ENCODE data around the gene RAD51B. TPM values are rescaled to one million over a fixed set of nuclear protein-coding genes. Genes with fewer than 3 reads are reported as not detected.
"Not testable (repeated sequence)": the region's sequence is repeated elsewhere in the genome, so short reads cannot be mapped to it uniquely, and the experiment has no call there.

RAD51B gene
- polyA plus RNA-seq, 1 donor, result 13.3 TPM

DNA sequence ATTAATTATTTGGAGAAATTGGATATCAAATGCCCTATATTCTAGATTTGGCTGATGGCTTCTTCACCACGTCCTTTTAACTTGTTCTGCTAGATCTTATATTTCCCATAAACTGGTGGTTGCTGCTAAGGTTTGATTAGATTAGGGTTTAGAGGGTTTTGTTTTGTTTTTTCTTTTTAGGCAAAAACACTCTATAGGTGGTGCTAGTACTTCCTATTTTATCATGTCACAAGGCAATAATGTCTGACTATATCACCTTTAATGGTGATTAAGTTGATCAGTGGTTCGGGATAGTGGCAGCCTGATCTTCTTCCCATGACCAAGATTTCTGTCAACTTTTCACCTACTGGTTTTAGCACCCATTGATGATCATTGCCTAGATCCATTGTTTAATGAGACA is 455.1 kb downstream of the RAD51B start:
- no peak for DNase-seq

DNA sequence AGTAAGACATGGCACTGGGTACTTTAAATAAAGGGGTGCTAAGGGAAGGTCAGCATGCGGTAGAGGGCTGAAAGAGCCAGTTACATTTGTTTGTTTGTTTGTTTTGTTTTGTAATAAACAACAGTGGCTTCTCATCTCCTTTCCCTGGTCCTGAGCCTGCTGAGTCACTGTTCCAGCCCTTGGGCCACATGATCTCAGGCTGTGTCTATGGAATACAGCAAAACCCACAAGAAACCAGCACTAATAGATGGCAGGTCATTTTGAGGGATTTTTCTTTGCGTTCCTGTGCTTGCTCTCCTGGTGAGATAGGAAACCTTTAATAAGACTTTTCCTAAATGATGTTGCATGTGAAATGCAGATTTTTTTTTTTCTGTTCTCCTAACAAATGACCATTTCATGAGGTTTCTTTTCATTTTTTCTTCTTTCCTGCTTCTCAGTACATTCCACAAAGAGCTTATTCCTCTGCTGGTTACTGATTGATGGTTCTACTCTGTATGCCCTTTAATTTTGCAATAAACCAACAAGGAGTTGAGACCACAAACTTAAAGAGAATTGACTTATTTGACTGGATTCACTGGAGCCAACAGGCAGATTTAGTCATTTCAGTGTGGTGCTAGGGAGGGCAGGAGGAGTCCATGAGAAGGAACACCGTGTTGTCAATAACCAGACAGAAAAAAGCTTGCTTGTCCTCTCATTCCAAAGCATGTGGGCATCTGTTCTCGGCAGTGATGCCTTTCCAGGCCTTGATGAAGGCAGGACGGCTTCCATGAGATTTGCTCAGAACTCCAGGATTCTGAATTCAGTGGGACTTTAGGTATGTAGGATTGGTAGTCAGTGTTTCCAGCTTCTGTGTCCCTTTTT is 459.2 kb downstream of the RAD51B start:
- DNase-seq, result no peak

DNA sequence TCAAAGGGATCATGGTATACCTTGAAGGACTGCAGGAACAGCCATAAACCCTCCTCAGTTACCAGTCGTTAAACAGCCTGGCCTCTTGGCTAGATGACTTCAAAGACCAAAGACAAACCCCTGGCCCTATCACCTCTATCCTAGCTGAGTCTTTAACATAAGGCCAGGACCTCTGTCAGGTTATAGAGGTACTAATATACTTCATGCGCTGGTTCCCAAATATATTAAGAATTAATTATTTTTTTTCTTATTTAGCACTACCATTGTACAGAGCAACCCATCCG is 459.8 kb downstream of the RAD51B start:
- no peak for DNase-seq

DNA sequence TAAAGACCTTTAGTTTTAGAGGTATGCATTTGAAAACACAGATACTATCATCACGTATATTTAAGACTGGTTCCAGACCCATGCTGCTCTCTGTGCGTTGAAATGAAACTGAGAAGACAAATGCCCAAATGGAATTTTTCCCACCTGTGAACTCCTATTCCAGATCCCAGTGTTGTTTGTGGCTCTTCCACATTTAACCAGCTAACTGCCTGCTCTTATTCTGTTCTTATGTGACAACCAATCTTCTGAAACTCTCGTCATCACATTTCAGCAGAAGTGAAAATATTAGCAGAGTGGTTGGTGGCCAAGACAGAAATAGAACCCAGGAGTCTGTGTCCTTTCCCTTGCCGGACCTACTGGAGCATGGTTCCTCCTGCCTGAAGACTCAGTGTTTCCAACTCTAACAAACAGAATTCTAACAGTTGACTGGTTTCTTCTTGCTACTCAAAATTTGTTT is 460.2 kb downstream of the RAD51B start:
- no peak for DNase-seq

DNA sequence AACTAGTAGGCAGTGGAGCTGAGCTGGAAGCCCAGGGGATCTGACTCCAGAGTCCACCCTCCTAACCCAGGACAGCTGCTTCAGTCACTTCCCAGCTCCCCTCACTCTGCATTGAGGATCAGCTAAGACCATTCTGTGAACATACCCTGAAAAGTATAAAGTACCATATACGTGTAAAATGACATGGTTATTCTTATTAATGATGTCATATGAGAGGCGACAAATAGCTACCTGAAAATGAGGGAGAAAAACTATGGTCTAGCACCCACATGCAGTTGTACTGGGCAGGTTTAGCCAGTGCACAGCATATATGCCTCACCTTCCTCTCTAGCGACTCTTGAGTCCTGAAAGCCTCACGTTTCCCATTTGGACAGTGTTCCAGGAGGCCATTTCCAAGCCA is 461.9 kb downstream of the RAD51B start:
- no peak for DNase-seq

DNA sequence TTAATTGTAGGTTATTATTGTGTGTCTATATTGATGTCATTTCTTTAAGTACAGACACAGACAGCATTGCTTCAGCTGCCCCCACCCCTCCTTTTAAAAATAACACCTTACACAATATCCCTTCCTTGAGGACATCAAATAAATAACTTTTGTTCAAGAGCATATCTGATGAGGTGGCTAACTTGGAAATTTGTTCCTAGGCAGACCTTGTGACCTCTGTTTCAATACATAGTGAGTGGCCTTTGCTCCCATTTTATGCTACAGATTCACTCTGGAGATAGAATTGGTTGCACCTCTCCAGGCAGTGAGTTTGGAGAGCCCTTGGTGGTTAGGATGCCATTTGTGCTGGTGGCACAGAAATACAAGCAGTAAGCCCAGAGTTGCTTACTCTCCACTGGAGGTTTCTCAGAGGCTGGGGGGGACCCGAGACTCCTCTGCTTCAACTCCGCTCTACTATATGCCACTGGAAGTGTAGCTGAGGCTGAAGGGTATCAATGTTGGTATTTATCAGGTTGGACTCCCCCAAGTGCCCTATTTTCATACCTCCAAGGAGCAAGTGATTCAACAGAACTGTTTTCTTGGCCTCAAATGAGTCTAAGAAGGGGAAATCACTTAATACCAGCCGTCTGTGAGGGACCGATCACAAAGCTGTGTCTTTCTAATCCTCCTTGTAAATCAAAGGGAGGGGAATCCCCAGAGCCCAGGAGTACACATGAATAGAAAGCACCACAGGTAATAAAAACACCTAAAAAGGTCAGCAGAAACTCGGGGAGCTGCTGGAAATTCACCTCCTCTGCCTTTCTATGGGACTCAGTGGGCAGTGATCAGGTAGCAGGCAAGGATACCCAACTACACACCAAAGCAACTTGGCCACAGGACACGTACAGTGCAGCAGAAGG is 463.1 kb downstream of the RAD51B start:
- DNase-seq, result no peak

DNA sequence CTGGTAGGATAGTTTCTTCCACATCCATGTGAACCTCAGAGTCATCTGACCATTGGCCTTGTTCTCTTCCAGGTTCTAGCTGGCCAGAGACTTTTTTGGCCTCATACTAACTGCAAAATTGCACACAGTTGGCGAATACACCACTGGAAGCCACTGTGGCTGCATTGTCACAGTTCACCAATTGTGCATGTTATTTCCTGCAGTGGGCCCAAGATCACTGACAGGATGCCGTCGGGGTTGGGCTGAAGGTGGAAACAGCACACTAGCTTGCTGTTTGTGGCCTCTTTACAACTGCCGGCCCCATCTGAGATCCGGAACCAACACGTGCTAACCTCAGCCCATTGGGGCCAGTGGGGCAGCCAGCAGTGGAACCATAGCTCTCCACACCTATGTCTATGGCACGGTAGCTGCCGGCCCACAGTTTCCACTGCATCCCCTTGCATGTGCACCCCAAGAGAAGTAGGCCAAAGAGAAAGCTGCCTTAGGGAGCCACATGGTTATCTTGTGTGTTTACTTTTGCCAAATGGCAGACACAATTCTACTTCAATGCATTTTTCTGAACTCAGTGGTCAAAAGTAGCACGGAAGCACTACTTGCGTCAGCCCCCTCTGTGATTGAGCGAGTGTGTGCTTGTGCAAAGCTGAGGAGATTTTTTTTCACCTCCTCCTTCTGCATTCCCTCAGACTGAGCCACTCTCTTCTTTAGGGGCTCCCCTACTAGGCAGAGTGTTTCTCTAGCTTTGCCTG is 464.0 kb downstream of the RAD51B start:
- no peak for DNase-seq

DNA sequence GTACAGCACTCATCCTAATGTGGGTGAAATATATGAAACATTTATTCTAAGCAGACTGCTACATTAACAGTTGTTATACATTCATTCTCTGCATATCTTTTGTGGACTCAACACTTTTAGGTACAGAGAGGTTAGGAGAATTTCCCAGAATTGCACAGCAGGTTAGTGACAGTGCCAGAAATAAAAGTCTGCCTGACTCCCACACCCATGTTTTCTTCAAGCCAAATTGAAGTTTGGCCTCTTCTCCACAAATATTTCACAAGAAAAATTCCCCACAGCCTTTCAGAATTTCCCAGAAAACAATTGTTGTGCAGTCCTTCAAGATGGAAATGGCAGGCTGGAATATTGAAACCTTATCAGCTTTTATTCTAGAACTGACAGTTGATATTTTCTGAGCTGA is 464.8 kb downstream of the RAD51B start:
- DNase-seq, result no peak

DNA sequence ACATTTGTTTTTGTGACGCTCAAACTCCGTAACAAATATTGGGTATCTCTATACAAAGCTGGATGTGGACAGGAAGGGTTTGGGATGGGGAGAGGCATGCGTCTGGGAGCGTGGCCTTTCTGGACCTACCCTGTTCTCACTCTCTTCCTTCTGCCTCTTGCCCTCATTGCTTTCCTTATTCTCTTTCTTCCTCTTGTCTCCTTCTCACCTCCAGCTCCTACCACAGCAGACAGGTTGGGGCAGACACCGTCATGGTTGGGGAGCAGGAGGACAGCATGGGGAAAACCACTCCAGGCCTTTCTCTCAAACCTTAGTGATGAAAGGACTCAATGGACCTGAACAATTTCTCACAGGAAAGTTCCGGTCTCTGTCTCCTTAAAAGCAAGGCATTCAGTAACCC is 465.3 kb downstream of the RAD51B start:
- DNase-seq, result no peak

DNA sequence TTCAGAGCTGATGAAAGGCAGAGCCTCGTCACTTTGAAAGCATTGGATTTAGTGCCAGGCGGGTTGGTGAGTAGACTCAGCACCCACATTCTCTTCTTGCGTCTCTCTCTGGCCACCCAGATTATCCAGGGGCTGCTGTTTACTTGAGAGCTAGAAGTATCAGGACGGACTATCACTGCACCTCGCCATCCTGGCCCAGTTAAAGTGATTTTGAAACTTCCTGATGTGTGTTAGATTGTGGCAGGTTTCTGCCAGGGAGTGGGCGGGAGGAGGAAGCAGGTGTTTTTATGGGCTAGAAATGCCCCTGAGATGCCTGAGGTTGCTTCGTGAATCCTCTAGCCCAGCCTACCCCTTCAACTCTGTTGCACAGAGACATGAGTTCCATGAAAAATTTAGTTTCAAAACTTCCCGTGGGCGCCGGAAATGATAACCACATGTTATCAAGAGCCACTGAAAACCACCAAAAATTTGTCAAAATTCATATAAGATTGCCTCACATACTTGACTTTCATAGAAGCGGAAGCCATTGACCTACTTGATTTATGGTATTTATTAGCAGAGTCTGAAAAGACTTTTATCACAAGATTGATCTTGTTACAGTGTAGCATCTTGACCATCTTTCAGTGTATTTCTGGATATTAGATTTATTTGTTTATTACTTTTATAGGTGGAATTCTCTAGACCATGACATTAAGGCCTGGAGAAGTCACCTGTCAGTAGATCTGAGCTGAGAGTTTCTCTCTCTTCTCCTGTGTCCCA is 466.0 kb downstream of the RAD51B start:
- DNase-seq, result no peak

DNA sequence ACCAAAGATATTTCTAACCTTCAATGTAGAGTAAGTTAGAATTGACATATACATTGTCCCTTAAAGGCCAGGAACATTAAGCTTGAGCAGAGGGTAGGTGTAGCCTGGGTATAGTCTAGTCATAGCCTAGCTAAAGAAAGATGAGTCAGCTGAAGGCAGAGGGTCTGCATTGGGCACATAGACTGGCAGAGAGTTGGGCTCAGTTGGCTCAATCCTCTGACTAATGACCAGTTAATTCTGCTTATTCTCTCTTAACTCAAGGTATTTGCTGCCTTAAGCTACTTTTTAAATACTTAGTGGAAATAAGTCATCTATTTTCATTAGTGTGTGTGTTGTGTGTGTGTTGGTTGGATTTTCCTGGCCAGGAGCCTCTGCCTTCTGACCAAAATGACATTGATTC is 467.1 kb downstream of the RAD51B start:
- DNase-seq, result no peak

DNA sequence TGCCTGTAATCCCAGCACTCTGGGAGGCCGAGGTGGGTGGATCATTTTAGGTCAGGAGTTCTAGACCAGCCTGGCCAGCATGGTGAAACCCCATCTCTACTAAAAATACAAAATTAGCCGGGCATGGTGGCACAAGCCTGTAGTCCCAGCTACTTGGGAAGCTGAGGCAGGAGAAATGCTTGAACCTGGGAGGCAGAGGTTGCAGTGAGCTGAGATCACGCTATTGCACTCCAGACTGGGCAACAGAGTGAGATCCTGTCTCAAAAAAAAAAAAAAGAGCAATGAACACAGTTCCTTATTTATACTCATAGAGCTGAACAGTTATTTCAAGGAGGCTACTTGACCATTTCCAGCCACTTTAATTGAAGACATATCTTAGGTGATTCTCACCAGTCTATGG is 469.9 kb downstream of the RAD51B start:
- DNase-seq, result not testable (repeated sequence)

DNA sequence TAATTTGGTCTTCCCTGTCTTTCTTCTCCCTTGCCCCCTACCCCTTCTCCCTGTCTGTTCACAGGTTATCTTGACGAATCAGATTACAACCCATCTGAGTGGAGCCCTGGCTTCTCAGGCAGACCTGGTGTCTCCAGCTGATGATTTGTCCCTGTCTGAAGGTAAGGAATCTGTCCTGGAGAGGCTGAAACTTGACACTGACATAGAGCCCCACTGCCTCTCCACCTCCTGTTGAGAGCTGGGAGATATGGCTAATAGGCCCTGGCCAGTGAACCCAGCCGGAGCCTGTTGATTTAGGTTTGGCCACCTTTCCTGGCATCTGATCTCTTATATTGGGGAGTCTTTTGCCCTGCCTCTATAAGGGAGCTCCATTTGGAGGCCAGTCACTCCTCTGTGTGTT is 472.2 kb downstream of the RAD51B start:
- peak; percentile 60 for DNase-seq

DNA sequence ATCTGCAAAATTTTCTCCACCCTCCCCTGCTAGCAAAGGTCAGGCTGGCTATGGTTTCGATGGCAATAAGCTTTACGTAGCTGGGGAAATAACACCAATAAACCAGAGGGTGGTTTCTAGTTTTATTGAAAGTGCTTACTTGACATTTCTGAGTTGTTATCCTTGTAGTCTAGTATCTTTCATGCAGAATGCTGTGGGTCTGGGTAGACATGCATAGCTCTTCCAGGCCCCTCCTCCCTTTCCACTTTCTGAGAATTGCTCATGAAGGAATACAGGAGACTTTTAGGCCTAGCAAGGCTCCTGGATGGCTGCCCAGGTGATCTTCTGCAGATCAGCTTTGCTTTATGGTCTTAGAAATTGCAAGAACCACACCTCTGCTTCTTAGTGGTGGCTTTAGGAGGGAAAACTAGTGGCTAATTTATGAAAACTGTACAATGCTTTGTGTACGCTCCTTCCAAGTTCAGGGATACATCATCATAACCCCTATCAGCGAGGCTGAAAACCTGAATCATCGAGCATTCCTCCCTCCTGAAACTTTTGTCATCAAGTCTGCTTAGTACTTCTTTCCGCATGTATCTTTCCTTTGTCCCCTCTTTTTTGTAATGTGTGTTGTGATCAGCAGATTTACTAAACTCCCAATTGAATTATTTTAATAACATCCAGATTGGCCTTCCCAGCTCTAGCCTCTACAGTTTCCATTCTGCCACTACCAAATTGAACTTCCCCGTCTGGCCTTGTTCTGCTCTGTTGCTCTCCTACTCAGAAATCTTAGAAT is 473.0 kb downstream of the RAD51B start:
- no peak for DNase-seq

DNA sequence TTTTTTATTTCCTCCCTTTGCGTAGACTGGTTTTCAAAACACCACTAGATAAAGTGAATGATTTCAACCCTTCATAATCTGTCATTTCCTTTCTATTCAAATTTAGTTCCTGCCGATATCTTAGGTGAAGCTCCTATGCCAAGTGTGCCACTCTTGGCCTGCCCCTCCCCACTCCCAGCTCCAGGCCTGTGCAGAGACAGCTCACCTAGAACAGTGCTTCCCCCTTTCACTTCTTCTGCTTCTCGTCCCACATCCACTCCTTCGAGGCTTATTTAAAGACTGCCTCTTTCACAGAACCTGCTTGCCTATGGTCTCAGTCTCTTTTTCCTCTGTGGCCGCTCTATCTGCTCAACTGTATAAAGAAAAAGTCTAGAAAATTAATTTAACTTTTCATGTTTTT is 473.8 kb downstream of the RAD51B start:
- no peak for DNase-seq

DNA sequence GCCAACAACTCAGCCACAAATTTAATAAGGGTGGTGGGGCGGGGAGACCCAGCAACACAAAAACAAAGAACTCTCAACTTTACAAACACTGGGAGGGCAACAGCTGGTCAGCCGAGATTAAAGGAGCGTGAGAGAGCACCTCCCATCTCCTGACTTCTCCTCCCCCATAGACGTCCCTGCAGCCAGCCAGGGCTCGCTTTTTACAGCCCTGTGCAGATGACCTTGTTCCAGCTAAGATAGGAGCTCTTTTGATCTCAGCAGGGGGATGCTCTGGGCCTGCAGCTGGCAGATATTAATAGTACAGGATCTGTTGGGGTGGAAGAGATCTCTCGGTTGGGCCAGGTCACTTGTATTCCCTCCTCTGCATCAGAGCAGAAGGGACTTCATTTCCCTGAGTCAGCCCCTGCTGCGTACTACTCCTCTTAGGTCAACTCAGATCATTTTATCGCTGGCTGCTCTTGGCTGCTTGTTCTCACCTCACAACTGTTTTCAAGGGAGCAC is 475.8 kb downstream of the RAD51B start:
- peak; percentile 86 for DNase-seq

DNA sequence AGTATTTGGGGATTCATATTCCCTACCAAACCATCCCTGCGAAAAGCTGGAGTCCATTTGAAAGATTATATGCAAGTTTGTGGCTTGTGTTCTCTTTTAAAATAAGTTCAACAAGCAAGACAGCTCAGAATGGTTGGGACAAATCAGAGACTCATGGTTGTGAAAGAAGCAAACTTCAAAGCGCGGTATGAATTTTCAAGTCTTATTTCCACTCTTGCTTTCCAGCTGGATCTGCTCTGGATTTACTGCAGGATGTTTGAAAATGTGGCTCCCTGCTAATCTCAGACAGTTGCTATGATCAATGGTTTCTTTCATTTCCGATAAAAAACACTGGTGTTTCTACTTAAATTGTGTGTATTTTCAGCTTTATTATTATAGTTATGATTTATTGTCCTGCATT is 477.5 kb downstream of the RAD51B start:
- DNase-seq, result peak; percentile 61

DNA sequence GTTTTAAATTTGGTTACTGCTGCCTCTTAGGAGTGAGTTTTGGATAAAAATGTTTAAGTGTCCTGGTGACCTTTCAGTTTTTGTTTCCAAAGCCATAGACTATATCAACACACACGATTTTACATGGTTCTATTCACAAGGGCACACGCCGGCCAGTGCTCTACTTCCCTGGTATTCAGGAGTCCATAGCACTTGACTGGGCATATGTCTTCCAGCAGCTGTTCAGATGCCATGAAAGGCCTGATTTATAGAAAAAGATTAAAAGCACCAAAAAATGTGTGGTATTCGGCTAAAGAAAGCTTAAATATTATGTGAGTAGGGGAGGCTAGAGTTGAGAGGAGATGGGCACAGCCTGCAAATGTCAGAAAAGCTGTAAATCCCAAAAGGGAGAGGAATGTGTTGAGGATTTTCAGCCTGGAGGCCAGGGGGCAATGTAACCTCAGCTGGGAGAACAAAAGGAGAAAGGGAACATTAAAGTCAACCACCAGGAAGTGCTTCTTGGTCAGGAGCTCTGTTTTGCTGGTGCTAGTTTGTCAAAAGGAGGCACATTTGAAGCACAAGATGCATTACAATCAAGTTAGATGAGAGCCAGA is 478.4 kb downstream of the RAD51B start:
- DNase-seq, result peak; percentile 62

DNA sequence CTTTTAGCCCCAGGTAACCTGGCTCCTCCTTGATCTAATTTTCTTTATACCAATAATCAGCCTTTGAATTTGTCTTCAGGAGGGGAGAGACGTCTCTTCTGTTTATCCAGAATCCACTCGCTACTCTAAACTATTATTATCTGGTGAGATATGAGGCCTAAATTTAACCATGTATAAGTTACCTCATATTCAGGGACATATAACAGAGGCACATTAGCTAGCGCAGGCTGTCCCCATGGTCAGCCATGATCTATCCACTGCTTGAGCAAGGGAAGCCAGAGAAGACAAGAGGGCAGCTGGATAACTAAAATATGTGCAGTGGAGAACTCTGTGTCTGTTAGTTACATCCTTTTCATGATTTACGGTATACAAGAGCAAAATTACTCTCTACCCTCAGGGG is 481.0 kb downstream of the RAD51B start:
- DNase-seq, result no peak

DNA sequence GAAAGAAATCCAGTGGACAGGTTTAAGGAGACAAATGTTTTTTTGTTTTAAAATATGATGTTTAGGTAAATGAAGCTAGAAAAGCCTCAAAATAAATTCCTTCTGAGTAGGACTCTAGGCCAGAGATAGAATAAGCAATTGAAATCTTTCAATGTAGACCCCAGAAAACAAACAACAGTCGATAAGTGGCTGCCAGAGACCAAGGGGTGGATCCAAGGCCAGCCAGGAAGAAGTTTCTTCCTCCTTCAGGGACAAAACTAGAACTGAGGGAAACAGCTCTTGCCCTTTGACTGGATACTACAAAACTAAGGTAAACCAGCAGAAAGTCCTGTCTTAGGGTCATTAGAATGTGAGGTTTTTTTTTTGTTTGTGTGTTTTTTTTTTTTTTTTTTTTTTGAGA is 481.6 kb downstream of the RAD51B start:
- no peak for DNase-seq

Data from left kidney (tissue), 2 donors.